ENCODE measurements around the gene GATB. TPM values are rescaled to one million over a fixed set of nuclear protein-coding genes. Genes with fewer than 3 reads are reported as not detected.
A peak's percentile ranks its signal among the peaks of the same experiment; 100 is the strongest.
"Not testable (repeated sequence)": the region's sequence is repeated elsewhere in the genome, so short reads cannot be mapped to it uniquely, and the experiment has no call there.

The GATB gene
- total RNA-seq, 1 donor from 2014 or later = 35.9 TPM

DNA sequence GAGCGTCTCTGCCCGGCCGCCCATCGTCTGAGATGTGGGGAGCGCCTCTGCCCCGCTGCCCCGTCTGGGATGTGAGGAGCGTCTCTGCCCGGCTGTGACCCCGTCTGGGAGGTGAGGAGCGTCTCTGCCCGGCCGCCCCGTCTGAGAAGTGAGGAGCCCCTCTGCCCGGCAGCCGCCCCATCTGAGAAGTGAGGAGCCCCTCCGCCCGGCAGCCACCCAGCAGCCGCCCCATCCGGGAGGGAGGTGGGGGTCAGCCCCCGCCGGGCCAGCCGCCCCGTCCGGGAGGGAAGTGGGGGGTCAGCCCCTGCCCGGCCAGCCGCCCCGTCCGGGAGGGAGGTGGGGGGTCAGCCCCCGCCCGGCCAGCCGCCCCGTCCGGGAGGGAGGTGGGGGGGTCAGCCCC, 29.1 kb downstream of the GATB start:
- not testable (repeated sequence) for DNase-seq (ENCODE audit: low spot score)

DNA sequence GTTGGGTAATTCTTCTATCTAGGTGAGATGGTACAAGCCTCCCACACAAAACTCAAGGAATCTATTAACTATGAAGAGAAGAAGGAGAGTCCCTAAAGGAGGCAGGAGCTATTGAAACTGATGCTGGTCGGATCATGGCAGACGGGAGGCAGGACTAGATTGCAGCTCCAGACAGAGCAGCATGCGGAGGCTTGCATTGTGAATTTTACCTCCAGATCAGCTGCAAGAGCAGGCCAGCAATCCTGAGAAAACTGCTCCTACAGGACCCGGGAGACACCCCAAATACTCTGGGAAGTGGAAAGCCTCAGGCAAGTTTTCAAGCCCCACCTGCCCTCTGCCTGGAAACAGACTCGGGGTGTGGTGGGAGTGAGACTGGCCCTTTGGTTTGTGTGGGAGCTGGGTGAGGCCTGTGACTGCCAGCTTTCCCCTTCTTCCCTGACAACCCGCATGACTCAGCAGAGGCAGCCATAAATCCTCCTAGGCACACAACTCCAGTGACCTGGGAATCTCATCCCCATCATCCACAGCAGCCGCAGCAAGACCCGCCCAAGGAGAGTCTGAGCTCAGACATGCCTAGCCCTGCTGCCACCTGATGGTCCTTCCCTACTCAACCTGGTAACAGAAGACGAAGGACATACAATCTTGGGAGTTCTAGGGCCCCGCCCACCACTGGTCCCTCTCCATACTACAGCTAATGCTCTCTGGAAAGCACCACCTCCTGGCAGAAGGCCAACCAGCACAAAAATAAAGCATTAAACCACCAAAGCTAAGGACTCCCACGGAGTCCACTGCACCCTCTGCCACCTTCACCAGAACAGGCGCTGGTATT, 30.9 kb downstream of the GATB start:
- DNase-seq (ENCODE audit: low spot score) = peak; percentile 56

DNA sequence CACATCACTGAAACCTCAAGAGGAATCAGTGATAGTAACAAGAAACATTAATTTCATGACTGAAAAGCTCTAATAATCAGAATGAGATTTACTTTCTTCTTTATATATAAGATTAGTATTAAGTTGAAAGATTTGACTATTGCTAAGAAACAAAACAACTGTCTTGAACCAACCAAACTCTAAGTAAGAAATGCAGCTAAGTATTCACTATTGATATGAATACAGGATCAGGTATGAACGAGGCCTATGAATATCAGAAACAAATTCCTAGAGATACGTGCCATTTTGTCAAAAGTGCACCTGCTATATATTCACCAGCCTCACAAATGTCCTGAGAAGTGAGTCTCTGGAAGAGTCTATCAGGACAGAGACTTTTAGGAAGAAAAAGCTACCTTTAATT, 32.1 kb downstream of the GATB start:
- no peak for DNase-seq (ENCODE audit: low spot score)

DNA sequence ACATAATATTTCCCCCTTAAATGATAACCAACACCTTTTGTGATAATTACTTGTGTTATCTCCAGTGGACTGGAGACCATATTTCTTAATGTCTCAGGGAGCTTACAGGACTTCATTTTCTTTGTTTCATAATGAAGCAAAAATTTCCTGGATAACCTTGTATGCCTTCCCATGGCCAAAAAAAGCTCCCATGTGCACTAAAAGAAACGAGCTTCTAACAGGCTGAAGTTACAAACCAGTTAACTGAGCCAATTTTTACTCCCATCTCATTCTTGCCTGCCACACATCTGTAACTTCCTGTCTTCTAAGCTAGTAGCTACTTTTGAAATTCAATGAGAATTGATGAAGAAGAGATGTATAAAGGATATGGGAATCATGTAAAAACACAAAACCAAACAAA, 32.8 kb downstream of the GATB start:
- no peak for DNase-seq (ENCODE audit: low spot score)

DNA sequence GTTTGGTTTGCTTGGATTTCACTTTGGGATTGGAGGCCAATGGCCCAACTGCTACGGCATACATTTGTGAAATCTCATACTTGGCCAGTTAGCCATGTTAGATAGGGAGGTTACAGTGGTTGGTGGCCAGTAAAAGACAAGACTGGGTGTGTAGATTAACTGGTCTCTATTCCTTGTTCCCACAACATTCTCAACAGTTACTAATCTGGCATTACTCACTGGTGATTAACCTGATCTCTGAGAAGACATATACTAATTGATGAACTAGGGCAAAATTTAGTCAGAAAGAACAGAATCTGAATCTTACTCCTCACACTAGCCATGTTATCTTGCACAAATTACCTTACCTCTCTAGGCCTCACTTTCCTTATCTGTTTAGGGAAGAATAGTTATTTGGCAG, 33.4 kb downstream of the GATB start:
- no peak for DNase-seq (ENCODE audit: low spot score)

DNA sequence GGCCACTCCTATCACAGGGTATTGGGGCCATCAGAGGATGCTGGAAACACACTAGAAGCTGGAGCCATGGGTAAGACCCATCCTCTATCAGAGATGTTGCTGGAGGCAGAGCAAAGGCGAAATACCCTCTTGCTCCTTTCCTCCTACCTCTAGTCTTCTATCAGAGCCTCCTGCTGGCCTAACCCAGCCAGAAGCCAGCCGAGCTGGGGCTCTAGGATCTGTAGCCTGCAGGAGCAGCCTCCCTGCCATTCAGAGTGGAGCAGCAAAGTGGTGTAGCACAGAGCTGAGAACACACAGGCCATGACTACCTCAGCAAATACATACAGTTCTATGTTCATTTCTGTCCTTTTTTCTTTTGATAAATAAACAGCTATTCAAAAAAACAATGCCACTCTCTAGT, 35.7 kb downstream of the GATB start:
- DNase-seq (ENCODE audit: low spot score) = no peak

DNA sequence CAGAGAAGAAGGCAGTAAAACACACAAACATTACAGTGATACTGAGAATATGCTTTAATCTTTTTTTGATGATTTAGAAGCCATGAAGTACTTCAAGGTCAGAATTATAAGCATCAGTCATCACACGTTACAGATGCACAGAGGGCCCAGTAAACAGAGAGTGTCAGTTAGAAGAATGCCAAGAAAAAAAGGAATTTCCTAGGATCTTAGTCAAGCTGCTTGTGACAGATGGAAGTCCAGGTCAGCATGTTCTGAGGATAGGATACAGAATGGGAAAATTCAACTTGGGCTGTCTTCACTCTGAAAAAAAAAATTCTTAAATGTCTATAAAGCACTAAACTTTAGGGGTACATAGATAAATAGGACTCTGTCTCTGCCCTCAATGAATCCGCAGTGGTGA, 38.9 kb downstream of the GATB start:
- no peak for DNase-seq (ENCODE audit: low spot score)

DNA sequence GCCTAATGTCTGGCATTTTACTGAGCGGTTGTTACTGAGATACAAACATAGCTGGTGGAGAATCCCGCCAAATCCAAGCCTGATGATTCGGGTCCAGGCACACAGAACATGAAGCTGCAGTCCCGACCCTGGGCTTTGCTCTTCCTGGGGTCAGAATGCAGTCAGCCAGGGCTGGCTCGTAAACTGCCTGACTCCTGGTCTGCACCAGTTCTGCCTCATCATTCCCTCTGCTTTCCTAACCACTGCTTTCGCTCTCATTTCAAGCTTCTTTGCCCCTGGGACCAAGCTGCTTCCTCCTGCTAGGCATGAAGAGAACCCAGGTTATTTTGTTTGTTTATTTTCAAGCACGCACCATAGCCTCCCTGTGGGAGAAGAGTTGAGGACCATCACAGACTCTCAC, 39.3 kb downstream of the GATB start:
- peak; percentile 3 for DNase-seq (ENCODE audit: low spot score)

DNA sequence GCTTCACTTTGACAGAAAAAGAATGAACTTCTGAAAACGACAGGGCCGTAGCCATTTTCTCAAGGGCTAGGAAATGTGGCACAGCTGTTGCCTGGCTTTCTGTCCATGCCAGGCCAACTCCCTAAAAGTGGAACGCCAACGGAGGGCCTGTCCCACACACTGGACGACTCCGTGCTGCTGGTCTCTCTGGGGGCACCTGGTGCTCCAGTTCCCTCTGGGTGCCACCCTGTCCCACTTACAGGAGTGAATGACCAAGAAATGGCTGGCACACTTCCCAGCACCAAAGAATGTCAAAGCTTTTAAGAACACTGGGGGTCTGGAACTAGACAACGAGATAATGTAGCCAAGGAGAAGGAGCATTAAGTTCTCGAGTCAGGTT, 40.9 kb downstream of the GATB start:
- DNase-seq (ENCODE audit: low spot score) = no peak

DNA sequence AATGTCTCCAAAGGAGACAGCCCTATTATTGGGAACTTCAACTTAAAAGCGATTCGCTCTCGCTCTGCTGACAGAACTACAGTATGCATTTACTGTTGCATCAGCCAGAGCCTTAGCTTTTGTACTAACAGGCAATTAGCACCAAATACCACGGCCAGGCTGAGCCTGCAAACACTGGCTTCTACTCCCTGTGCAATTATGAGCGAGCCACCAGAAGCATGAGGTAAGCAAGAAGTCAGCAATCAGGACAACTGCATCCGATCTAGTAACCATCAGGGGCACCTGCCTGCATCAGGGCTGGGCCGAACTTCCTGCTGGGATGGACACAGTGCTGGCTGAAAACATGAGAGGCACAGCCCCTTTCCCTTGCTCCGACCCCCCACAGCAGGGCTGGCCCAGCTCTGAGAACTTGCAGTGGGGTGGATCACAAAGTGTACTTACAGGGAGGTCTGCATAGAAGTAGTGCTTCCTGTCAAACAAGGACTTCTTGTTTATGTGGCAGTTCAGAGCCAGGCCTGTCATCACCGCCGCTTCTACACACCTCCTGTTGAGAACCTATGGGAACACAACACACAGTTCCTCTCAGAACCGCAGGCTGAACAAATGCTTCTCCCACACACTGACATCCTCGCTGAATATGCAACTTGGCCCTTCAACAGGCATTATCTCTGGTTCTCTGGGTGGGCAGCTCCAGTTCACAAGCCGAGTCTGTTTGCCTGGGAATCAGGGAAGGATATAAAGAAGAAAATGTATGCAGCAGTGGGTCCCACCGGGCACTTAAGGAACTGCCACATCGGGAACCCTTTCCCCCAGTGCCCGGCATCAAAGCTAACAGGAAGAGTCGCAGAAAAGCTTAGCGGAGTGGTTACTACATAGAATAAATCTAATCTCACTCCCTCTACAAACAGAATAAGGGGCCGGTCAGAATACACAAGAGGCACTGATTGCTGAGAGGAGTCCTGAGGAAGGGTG, 41.5 kb downstream of the GATB start:
- DNase-seq (ENCODE audit: low spot score) = no peak

DNA sequence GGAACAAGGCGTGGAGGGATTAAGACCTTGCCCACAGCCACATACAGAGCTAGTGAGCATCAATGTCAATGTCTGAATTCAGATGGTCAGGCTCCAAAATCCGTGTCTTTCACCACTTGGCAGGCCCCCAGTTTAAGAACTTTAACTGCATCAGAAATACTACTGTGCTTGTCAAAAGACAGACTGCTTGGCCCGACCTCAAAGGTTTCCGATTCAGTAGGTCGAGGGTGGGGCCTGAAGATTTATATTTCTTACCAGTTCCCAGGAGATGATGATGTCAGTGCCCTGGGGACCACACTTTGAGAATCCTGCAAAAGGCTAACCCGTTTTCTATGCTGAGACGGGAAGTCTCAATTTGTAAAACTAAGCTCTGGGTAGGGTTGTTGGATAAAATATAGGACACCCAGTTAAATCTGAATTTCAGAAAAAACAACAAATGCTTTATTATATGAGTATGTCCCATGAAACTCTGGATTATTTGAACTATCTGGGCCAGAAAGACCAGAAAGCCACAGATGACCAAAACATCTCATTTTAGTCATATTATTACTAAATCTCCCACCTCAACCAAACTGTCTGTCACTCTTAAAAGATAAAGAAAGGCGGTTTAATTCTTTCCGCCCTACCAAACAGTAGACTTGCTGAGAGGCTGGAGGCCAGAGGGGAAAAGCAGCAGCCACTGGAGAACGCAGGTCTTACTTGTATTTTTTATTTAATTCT, 42.7 kb downstream of the GATB start:
- DNase-seq (ENCODE audit: low spot score) = peak; percentile 52

DNA sequence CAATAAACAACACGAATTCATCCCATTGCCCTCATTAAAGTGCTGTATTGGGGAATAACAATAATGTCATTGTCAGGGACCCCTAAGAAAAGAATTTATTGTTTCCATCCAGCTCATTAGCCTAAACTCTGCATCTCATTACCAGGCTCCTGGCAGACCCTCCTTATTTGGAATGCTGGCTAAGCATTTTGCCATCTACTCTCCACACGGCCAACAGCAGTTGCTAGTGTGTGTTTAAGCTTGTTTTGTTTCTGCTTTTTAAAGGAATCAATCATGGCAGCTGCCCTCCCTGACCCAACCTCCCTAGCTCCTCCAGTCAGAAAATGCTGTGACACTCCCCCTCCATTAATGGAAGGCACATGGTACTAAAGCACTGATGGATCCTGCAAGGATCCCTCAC, 43.5 kb downstream of the GATB start:
- no peak for DNase-seq (ENCODE audit: low spot score)

DNA sequence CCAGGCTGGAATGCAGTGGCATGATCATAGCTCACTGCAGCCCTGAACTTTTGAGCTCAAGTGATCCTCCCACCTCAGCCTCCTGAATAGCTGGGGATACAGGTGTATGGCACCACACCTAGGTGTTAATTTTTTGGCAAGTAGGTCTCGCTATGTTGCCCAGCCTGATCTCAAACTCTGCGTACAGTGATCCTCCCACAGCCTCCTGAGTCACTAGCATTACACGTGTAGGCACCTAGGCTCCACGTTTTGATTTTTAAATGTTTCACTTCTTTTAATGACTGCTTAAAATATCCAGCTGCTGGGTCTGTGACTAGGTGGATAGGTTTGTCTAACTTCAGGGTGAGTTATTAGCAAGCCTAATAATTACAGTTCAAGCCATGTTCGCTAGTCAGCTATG, 44.5 kb downstream of the GATB start:
- DNase-seq (ENCODE audit: low spot score) = no peak

DNA sequence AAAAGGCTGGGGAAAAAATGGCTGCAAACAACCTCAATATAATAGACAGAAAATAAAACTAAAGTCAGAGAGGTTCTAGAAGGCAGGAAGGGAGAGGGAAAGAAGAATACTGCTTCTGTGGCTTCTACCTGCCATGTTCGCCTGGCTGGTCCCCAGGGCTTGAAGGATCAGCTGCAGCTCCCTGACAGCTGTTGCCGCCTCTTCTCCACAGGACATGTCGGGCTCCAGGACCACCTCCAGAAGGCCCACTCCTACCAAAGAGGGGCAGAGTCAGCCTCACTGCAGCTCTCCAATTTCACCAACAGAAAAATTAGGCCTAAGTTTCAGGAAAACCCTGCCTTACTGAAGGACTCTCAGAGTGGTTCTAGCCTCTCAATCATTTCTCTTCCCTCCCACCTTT, 44.9 kb downstream of the GATB start:
- no peak for DNase-seq (ENCODE audit: low spot score)

DNA sequence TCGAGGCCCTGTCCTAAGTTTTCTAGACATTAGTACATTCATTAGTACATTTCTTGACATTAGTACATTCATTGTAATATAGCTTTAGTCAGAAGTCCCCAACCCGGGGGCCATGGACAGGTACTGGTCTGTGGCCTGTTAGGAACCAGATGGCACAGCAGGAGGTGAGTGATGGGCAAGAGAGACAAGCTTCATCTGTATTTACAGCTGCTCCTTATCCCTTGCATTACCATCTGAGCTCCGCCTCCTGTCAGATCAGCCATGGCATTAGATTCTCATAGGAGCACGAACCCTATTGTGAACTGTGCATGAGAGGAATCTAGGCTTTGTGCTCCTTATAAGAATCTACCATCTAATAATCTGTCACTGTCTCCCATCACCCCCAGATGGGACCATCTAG, 48.0 kb downstream of the GATB start:
- DNase-seq (ENCODE audit: low spot score) = no peak

DNA sequence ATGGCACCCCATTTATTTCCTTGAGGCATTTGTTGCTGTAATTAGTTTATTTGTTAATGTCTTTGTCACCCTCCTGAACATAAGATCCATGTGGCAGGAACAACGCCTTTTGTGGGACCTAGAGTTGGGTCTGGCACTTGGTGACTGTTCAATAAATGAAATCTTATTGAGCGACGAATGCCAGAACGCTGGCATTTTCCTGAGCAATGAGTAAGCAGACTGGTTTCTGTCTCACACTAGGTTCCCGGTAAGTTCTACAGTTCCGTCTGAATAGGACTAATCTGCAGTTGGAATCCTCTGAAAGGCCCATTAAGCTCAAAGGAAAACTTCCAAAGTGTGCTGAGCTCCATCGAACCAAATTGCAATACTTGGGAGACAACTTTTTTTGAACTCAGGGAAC, 49.2 kb downstream of the GATB start:
- DNase-seq (ENCODE audit: low spot score) = no peak

DNA sequence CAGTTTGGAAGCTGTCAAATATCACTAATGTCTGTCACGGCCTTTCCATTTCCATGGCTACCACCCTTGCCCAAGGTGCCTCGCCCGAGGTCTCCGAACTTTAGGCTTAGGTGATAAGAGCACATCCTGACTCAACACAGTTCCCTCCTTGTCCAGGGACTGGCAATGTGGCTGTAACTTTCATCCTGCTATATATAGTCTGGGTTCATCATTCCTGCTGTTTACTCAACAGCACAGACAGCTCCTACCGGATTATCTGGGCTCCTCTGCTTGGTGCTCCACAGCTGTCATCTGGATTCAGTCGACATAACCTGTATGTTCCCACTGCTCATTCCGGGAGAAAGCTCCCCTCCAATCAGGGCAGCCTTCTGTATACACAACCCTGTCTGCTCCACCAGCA, 51.2 kb downstream of the GATB start:
- no peak for DNase-seq (ENCODE audit: low spot score)

DNA sequence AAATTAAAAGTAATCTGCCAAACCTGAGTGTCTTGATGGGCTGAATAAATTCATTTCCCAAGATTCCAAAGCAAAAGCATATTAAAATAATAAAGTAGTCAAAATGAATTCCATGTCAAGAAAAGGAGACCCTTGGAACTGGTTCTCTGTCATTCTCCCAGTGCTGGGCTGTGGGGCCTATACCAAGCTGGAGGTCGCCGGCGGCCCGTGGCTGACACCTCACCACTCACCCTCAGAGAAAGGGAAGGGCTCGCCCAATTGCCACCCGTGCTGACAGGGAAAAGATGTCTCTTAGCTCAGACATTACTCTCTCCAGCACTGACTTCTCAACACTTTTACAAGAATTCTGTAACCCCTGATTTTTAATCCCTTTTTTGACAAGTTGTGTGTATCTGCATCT, 51.7 kb downstream of the GATB start:
- no peak for DNase-seq (ENCODE audit: low spot score)

DNA sequence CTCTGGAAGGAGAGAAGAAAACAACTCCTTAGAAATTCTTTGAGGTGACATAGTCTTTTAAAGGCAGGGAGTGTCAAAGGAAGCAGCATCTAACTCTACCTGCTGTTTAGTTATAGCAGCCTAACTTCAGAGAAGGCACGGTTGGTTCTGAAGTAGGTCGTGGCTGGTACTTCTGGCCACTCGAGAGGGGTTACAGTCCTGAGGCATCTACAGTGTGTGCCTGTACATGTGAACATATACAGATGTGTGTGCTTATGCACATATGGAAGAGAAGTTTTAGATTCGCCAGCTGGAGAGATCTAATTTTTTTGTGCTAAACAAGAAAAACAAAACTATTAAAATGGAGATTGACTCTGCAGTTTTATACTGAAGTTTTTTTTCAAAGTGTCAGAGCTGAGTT, 52.7 kb downstream of the GATB start:
- no peak for DNase-seq (ENCODE audit: low spot score)

DNA sequence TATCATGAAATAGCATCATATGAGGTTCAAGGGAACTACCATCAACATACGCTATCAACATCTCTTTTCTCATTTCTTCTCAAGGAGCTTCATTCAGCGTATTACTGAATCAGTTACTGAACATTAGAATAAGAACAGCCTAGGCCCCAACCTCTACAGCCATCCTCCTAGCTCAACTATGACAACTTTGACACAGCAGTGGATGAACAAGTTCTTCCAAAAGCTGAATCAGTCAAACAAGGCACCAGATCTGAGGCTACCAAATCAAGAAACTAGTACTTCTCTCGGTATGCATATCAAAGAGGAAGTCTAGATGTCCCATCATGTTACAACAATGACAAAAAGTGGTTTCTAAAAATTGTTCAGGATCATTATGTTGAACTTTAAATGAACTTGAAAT, 57.4 kb downstream of the GATB start:
- DNase-seq (ENCODE audit: low spot score) = no peak

DNA sequence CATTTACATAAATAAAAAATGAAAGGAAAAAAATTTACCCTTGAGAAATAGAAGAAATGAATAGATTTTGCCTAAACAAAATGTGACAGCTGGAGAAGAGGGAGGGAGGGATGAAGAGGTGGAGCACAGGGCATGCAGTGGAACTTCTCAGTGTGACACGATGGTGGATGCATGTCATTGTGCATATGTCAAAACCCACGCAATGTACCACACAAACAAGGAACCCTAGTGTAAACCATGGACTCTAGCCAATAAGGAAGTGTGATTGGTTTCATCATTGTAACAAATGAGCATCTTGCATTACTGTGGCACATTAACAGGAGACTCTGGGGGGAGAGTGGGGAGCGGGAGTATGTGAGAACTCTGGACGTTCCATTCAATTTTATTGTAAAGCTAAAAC, 58.6 kb downstream of the GATB start:
- DNase-seq (ENCODE audit: low spot score) = no peak
